Measurements from ENCODE around the gene CDKN2B-AS1. TPM values are rescaled to one million over a fixed set of nuclear protein-coding genes. Genes with fewer than 3 reads are reported as not detected.

The CDKN2B-AS1 gene
- total and polyA plus RNA-seq, 7 donors, result 0.49 to 264 (median 2.0) TPM

DNA sequence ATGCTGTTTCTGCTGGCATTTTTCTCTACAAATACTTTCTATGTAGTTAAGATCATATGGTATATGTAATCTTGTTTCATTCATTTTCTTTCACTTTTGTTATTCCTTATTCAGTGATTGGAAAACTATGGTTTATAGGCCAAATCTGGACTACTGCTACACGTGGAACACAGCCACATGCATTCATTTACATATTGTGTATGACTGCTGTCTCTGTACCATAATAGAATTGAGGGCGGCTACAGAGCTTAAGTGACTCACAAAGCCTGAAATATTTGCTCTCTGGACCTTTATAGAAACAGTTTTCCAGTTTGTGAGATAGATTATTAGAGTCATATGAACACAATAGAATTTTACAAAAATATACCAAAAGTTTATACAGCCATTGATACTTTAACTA lies 148.1 kb downstream of the CDKN2B-AS1 start:
- Histone ChIP-seq H3K27me3 (no peaks in the 10 kb centered on the region), H3K9me3 (no peaks in the 10 kb centered on the region), H3K36me3 (no peaks in the 10 kb centered on the region), H3K4me1 (no peaks in the 10 kb centered on the region), H3K4me3 (no peak overlapping the region), H3K27ac (no peak overlapping the region)
- intact Hi-C loops (cut with DNase I), result no loop called here
- DNase-seq, result no peak
- TF ChIP-seq POLR2AphosphoS5 (IDR thresholded peaks at IDR 0.05) (no peak), POLR2A (IDR thresholded peaks at IDR 0.05) (no peak), EP300 (IDR thresholded peaks at IDR 0.05) (no peak)
- TF ChIP-seq, protein P1, sequence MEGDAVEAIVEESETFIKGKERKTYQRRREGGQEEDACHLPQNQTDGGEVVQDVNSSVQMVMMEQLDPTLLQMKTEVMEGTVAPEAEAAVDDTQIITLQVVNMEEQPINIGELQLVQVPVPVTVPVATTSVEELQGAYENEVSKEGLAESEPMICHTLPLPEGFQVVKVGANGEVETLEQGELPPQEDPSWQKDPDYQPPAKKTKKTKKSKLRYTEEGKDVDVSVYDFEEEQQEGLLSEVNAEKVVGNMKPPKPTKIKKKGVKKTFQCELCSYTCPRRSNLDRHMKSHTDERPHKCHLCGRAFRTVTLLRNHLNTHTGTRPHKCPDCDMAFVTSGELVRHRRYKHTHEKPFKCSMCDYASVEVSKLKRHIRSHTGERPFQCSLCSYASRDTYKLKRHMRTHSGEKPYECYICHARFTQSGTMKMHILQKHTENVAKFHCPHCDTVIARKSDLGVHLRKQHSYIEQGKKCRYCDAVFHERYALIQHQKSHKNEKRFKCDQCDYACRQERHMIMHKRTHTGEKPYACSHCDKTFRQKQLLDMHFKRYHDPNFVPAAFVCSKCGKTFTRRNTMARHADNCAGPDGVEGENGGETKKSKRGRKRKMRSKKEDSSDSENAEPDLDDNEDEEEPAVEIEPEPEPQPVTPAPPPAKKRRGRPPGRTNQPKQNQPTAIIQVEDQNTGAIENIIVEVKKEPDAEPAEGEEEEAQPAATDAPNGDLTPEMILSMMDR (IDR thresholded peaks at IDR 0.05), result no peak
- WGBS, 2 donors, result 16 to 33% methylated on average over 2 of the region's 2 CpGs

DNA sequence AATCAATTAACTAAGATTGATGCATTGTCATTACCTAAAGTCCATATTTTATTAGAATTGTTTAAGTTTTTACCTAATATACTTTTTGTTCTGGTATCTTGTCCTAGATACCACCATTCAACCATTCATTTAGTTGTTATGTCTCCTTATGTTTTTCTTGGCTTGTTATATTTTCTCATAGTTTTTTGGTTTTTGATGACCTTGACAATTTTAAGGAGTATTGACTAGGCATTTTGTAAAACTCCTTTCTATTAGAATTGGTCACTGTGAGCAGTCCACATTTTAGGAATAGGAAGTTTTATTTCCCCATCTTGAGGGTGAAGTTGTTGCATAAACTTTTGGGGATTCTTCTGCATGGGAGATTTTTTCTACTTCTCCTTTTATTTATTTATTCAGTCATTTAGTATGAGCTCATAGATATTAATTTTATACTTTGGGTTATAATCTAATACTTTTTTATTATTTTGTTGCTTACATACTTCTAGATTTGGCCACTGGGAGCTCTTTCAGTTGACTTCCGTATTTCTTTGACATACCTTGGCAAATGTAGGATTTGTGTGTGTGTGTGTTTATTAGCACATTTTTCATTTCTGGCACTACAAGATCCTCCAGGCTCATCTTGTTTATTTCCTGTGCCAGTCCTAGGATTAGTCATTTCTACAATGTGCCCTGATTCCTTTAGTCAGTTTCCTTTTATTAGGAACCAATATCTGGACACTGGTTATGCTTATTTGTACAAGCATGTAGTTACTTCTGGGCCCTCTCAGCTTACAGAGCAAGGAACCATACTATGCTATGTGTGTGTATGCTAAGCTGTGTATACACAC lies 149.4 kb downstream of the CDKN2B-AS1 start:
- no peaks in the 10 kb centered on the region for H3K36me3 ChIP-seq
- intact Hi-C loops (cut with DNase I), result no loop called here
- WGBS, 2 donors, result 51 to 56% methylated on average over 1 of the region's 1 CpG

DNA sequence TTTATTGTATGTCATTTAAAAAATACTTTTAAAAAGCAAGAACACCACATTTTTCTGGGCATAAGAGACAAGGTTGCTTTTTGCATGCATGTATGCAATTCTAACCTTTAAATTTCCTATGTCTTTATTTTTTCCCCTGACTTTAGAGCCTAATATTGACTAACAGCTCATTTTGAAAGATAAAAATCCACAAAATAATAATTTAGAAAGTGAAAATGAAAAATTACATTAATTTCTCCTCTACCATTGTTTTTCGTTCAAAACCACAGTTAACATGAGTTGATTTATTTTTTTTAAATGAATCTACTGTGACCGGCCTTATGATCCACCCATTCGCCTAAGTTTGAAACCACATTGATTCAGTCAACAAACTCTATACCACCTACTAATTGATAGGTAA lies 152.0 kb downstream of the CDKN2B-AS1 start:
- no peaks in the 10 kb centered on the region for H3K27me3 ChIP-seq
- no peaks in the 10 kb centered on the region for H3K4me1 ChIP-seq
- no peak for TF ChIP-seq EP300 (IDR thresholded peaks at IDR 0.05)
- no peak for TF ChIP-seq POLR2A (IDR thresholded peaks at IDR 0.05)
- TF ChIP-seq POLR2AphosphoS5 (IDR thresholded peaks at IDR 0.05), result no peak
- TF ChIP-seq, protein P1 (IDR thresholded peaks at IDR 0.05), result no peak
- H3K27ac ChIP-seq, result no peak overlapping the region
- intact Hi-C loops (cut with DNase I), result no loop called here
- 80 to 87% methylated on average over 3 of the region's 3 CpGs for WGBS, 2 donors
- no peaks in the 10 kb centered on the region for H3K9me3 ChIP-seq
- no peak overlapping the region for H3K4me3 ChIP-seq
- no peaks in the 10 kb centered on the region for H3K36me3 ChIP-seq
- no peak for DNase-seq

More for the DNA sequence above, 149.4 kb downstream of the CDKN2B-AS1 start:
- Histone ChIP-seq H3K4me3 (no peak overlapping the region), H3K27ac (no peak overlapping the region), H3K4me1 (no peaks in the 10 kb centered on the region), H3K27me3 (no peaks in the 10 kb centered on the region), H3K9me3 (no peaks in the 10 kb centered on the region)
- no peak for DNase-seq
- TF ChIP-seq POLR2A (IDR thresholded peaks at IDR 0.05) (no peak), EP300 (IDR thresholded peaks at IDR 0.05) (no peak), POLR2AphosphoS5 (IDR thresholded peaks at IDR 0.05) (no peak)
- TF ChIP-seq, protein P1 (IDR thresholded peaks at IDR 0.05), result no peak

DNA sequence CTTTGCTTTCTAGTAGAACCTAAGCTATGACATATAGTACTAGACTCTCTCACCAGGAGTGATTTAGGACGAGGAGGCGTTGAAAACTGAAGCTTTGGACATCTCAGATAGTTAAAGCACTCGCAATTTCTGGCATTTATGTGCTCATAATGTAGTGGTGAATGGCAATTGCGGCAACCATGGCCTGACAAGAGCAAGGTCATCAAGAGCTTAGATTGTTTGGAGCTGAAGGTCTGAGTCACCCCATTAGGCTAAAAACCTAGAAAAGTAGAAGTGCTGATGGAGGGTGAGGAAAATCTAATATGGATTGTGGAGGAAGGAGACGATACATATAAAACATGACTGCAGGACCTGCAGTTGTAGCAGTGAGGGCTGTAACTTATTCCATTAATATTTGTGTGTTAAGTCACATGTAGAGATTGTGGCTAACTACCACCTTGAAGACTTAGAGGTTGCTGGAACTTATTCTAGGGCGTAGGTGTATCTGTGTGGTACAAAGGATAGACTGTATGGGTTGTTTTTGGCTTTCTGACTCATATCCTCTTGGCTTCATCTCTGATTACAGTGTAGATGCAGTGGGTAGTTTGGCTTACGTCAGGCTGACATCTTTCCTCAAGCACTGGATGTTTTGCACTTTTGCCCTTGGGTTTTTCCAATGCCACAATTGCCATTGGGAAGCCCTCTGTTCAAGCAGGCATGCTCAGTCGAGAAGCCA lies 153.4 kb downstream of the CDKN2B-AS1 start:
- Histone ChIP-seq H3K4me3 (no peak overlapping the region), H3K27ac (no peak overlapping the region), H3K4me1 (no peaks in the 10 kb centered on the region), H3K9me3 (no peaks in the 10 kb centered on the region), H3K36me3 (no peaks in the 10 kb centered on the region), H3K27me3 (no peaks in the 10 kb centered on the region)
- 81 to 84% methylated on average over 8 of the region's 8 CpGs for WGBS, 2 donors
- intact Hi-C loops (cut with DNase I), result no loop called here
- TF ChIP-seq POLR2A (IDR thresholded peaks at IDR 0.05) (no peak), EP300 (IDR thresholded peaks at IDR 0.05) (no peak), POLR2AphosphoS5 (IDR thresholded peaks at IDR 0.05) (no peak)
- TF ChIP-seq, protein P1 (IDR thresholded peaks at IDR 0.05), result no peak
- DNase-seq, result no peak

Measured in sigmoid colon (tissue), 7 donors.